ENCODE data around the gene LIN7B. TPM values are rescaled to one million over a fixed set of nuclear protein-coding genes. Genes with fewer than 3 reads are reported as not detected.

LIN7B gene
- total RNA-seq, 1 experiment from 2014 or later: 4.2 TPM

DNA sequence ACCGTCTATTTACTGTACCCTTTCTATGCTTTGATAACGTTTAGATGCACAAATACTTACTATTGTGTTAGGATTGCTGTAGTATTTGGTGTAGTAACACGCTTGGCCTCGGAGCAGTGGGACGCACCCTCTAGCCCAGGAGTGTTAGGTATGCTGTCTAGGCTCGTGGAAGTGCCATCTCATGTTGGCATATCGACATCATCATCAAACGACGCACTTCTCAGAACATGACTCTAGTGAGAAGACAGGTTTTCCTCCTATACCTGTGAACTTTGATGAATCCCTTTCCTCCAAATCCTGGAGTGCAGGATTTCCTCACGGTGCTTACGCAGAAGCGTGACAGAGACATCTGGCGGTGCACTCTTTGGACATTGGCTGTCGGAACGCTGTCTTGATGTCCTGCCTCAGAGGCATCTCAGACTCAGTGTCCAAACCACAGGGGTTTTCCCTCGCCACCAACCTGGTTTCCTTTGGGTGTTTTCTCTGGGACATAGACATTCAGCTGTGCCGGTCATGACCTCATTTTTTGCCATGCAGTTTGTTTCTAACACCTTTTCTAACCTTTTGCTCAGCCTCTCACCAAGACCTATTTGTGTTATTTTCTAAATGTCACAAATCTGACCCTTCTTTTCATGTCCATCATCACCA is 22.7 kb upstream of the LIN7B start:
- no peak overlapping the region for H3K56ac ChIP-seq (ENCODE audit: insufficient read length, low read depth, low read length)
- H3K4me3 Mint-ChIP-seq: no peak overlapping the region
- H2BK15ac ChIP-seq (ENCODE audit: low read depth, low read length): no peak overlapping the region
- no peak overlapping the region for H3K4ac ChIP-seq (ENCODE audit: low read depth, low read length)
- no peak overlapping the region for H4K5ac ChIP-seq (ENCODE audit: insufficient read length, low read depth, low read length)
- H3K27me3 Mint-ChIP-seq (ENCODE audit: low read depth): no peaks in the 10 kb centered on the region
- H3K9ac ChIP-seq (ENCODE audit: extremely low read depth, insufficient read length, low read length): no peak overlapping the region
- no peak overlapping the region for H2BK5ac ChIP-seq (ENCODE audit: insufficient read length, low read length)
- H3K4me1 Mint-ChIP-seq: peaks cover 6 to 7% of the 10 kb centered on the region in 2 experiments
- no peaks in the 10 kb centered on the region for H3K9me3 Mint-ChIP-seq
- H2BK12ac ChIP-seq (ENCODE audit: insufficient read length, low read depth, low read length): no peak overlapping the region
- H3K27ac Mint-ChIP-seq: no peak overlapping the region
- no peak overlapping the region for H3K4me2 ChIP-seq (ENCODE audit: insufficient read depth, insufficient read length, low read length)
- H3K79me2 ChIP-seq (ENCODE audit: insufficient read depth, low read length): peaks cover 21% of the 10 kb centered on the region
- H2AK5ac ChIP-seq (ENCODE audit: insufficient read length, low read length): no peak overlapping the region
- no peak overlapping the region for H4K91ac ChIP-seq (ENCODE audit: insufficient read length, low read depth, low read length)
- no peak overlapping the region for H3K14ac ChIP-seq (ENCODE audit: insufficient read depth, low read length)
- H2AFZ ChIP-seq (ENCODE audit: low read length): no peak overlapping the region
- H3K18ac ChIP-seq (ENCODE audit: insufficient read length, low read depth, low read length): no peak overlapping the region
- H3K9me3 ChIP-seq (ENCODE audit: control insufficient read depth, low read depth, low read length): no peaks in the 10 kb centered on the region
- no peaks in the 10 kb centered on the region for H3K23me2 ChIP-seq (ENCODE audit: insufficient read length, low read depth, low read length, poor library complexity, severe bottlenecking)
- TF ChIP-seq, protein P1, sequence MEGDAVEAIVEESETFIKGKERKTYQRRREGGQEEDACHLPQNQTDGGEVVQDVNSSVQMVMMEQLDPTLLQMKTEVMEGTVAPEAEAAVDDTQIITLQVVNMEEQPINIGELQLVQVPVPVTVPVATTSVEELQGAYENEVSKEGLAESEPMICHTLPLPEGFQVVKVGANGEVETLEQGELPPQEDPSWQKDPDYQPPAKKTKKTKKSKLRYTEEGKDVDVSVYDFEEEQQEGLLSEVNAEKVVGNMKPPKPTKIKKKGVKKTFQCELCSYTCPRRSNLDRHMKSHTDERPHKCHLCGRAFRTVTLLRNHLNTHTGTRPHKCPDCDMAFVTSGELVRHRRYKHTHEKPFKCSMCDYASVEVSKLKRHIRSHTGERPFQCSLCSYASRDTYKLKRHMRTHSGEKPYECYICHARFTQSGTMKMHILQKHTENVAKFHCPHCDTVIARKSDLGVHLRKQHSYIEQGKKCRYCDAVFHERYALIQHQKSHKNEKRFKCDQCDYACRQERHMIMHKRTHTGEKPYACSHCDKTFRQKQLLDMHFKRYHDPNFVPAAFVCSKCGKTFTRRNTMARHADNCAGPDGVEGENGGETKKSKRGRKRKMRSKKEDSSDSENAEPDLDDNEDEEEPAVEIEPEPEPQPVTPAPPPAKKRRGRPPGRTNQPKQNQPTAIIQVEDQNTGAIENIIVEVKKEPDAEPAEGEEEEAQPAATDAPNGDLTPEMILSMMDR (conservative IDR thresholded peaks at IDR 0.05): no peak
- H3K36me3 Mint-ChIP-seq (ENCODE audit: insufficient read depth in 1 of 3, low read depth in 3 of 3): peaks cover 46 to 85% (median 84%) of the 10 kb centered on the region in 3 experiments
- no peak overlapping the region for H3K23ac ChIP-seq (ENCODE audit: insufficient read length, low read depth, low read length)
- H3K27me3 ChIP-seq (ENCODE audit: insufficient read depth, low read length): no peaks in the 10 kb centered on the region
- H4K20me1 ChIP-seq (ENCODE audit: control insufficient read depth, insufficient read depth, insufficient read length): no peaks in the 10 kb centered on the region
- no peak overlapping the region for H2BK20ac ChIP-seq (ENCODE audit: low read depth, low read length, poor library complexity, severe bottlenecking)
- no peak overlapping the region for H4K8ac ChIP-seq (replicated peaks; ENCODE audit: insufficient read length, low read depth, low read length)
- WGBS (ENCODE audit: extremely low coverage, insufficient read length, low lambda C conversion rate): no CpG with 5 or more reads among the region's 17 CpGs
- H3K27ac ChIP-seq (ENCODE audit: insufficient read length, low read depth, low read length): no peak overlapping the region
- no peak for DNase-seq
- no peak overlapping the region for H3T11ph ChIP-seq (ENCODE audit: low read length)
- no peak overlapping the region for H2BK120ac ChIP-seq (ENCODE audit: low read depth, low read length, poor library complexity, severe bottlenecking)
- H3K79me1 ChIP-seq (ENCODE audit: insufficient read depth, low read depth, low read length, poor library complexity, severe bottlenecking): peaks cover 8% of the 10 kb centered on the region
- peaks cover under 1% of the 10 kb centered on the region; the same call in 1 of the 2 replicates for H3K4me1 ChIP-seq (ENCODE audit: insufficient read depth, low read length)

Data from H9 (cell line).